Spleen (tissue), 7 donors: ENCODE data around the gene ZNF331.

ENCODE experiments used
- CTCF ChIP-seq, 11 experiments: fragments of 200-600 bp in 7 of 11; fragments of 450-650 bp in 4 of 11; sonication (generic) in 4 of 11; IDR thresholded peaks in 8 of 11; conservative IDR thresholded peaks in 3 of 11; 1 replicate in 7 of 11; 2 replicates in 4 of 11; pipeline versions ENCODE4 v1.4.0 to v1.8.0; 2016 to 2021; ENCODE audit warnings: antibody characterized with exemption in 11 of 11, inconsistent platforms in 4 of 11, mild to moderate bottlenecking in 1 of 11
- POLR2A ChIP-seq, 3 donors: fragments of 450-650 bp; IDR thresholded peaks; one replicate each; pipeline ENCODE4 v1.5.1; 2017; ENCODE audit warnings: antibody characterized with exemption in 3 of 3, mild to moderate bottlenecking in 1 of 3
- POLR2AphosphoS5 ChIP-seq, 3 donors: sonication (generic); formaldehyde crosslinking; IDR thresholded peaks; one replicate each; pipeline ENCODE4 v1.5.1; 2017; ENCODE audit warnings: antibody characterized with exemption in 3 of 3
- donor health status: DM: no; HTN: no; CAD: no; lungs with moderate emphysema.
- donor health status: DM: no; HTN: no; CAD: no.
- donor health status: DM: no; HTN: no; CAD: no.

- TF ChIP-seq CTCF (IDR thresholded peaks at IDR 0.05 in 8 of 11, conservative IDR thresholded peaks at IDR 0.05 in 3 of 11) (no peak), POLR2A (IDR thresholded peaks at IDR 0.05) (no peak), POLR2AphosphoS5 (IDR thresholded peaks at IDR 0.05) (no peak)
These were observed 43.2 kb downstream of the ZNF331 start for GRCh38 chr19:53580871-53581835.
